Epithelial cell of esophagus (primary cell): ENCODE measurements around the gene HES3.

Source experiments
- DNase-seq: peaks from one replicate; pipeline ENCODE4 v3.0.0; 2010; ENCODE audit warnings: low read depth
- H3K4me3 ChIP-seq: 2 replicates; pipeline ENCODE4 v1.5.1; 2011; ENCODE audit warnings: mild to moderate bottlenecking, low read length, control low read depth
- TF ChIP-seq, protein P1 (sequence below): IDR thresholded peaks from 2 replicates; pipeline ENCODE4 v1.5.1; 2011; ENCODE audit warnings: low read depth, mild to moderate bottlenecking, low read length, control low read depth, inconsistent platforms; ENCODE audit not compliant: insufficient read depth; ENCODE audit errors: missing control alignments

The HES3 gene

GRCh38 chr1:6281511-6282402 lies 37.8 kb downstream of the HES3 start:
- TF ChIP-seq, protein P1, sequence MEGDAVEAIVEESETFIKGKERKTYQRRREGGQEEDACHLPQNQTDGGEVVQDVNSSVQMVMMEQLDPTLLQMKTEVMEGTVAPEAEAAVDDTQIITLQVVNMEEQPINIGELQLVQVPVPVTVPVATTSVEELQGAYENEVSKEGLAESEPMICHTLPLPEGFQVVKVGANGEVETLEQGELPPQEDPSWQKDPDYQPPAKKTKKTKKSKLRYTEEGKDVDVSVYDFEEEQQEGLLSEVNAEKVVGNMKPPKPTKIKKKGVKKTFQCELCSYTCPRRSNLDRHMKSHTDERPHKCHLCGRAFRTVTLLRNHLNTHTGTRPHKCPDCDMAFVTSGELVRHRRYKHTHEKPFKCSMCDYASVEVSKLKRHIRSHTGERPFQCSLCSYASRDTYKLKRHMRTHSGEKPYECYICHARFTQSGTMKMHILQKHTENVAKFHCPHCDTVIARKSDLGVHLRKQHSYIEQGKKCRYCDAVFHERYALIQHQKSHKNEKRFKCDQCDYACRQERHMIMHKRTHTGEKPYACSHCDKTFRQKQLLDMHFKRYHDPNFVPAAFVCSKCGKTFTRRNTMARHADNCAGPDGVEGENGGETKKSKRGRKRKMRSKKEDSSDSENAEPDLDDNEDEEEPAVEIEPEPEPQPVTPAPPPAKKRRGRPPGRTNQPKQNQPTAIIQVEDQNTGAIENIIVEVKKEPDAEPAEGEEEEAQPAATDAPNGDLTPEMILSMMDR, result no peak
- H3K4me3 ChIP-seq, result no peak overlapping the region
- no peak for DNase-seq

- H3K4me3 ChIP-seq, result no peak overlapping the region
- no peak for DNase-seq
- TF ChIP-seq, protein P1, result no peak
Measured at GRCh38 chr1:6282577-6283270, 38.7 kb downstream of the HES3 start.

DNA sequence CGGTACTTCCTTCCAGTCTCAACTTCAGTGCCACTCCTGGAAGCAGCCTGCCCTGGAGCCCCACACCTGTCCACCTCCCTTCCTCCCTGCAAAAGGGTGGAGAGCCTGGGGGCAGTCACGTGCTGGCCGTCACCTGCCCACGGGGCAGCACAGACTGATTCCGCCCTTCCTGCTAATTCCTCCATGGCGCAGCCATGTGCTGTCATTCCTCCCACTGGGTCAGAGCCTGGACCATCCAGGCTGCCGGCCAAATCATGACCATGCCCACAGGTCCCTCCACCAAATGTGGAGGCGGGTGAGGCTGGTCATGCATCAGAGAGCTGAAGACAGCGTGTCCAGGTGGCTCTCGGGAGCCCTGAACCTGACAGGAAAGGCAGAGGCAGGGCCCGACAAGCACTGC lies 41.4 kb downstream of the HES3 start:
- no peak overlapping the region for H3K4me3 ChIP-seq
- DNase-seq, result no peak
- TF ChIP-seq, protein P1, result no peak

- no peak for DNase-seq
- H3K4me3 ChIP-seq, result no peak overlapping the region
- TF ChIP-seq, protein P1, result no peak
Measured at GRCh38 chr1:6286266-6286665, 42.3 kb downstream of the HES3 start.

DNA sequence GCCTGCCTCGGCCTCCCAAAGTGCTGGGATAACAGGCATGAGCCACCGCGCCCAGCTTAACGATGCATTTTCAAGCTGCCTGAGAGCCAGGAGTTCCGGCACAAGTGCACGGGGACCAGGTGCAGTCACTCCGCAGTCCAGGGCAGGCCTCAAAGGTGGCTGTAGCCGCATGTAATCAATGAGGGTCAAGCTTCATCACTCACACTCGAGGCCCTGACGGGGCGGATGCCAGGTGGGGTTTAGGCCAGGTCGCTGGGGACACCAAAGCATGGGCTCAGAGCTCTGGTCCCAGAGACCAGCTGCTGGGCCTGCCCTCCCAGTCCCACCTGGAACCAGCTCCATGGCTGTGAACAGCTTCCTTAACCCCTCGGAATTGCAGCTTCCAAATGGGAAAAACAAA lies 43.0 kb downstream of the HES3 start:
- DNase-seq, result no peak
- H3K4me3 ChIP-seq, result no peak overlapping the region
- TF ChIP-seq, protein P1, result no peak

GRCh38 chr1:6287431-6287886 lies 43.5 kb downstream of the HES3 start:
- DNase-seq, result no peak
- no peak overlapping the region for H3K4me3 ChIP-seq
- TF ChIP-seq, protein P1, result no peak

- TF ChIP-seq, protein P1, result no peak
- H3K4me3 ChIP-seq, result no peak overlapping the region
- no peak for DNase-seq
Measured at GRCh38 chr1:6288026-6288425, 44.0 kb downstream of the HES3 start.
